Osteocyte (in vitro differentiated cells): Measurements from ENCODE around the gene TMEM185A. TPM values are rescaled to one million over a fixed set of nuclear protein-coding genes. Genes with fewer than 3 reads are reported as not detected.

Experiments used
- DNase-seq: peaks from one replicate; pipeline ENCODE4 v3.0.0; 2021; ENCODE audit warnings: mixed read lengths; ENCODE audit not compliant: unreplicated experiment; ENCODE audit errors: extremely low spot score
- H3K27ac Mint-ChIP-seq: one replicate; pipeline ENCODE4 v1.8.0; 2021; ENCODE audit warnings: mild to moderate bottlenecking, mixed read lengths; ENCODE audit not compliant: unreplicated experiment
- H3K27me3 Mint-ChIP-seq: one replicate; pipeline ENCODE4 v1.8.0; 2021; ENCODE audit warnings: mixed read lengths; ENCODE audit not compliant: unreplicated experiment
- H3K36me3 Mint-ChIP-seq: one replicate; pipeline ENCODE4 v1.8.0; 2021; ENCODE audit warnings: mixed read lengths; ENCODE audit not compliant: unreplicated experiment
- H3K4me1 Mint-ChIP-seq: one replicate; pipeline ENCODE4 v1.8.0; 2021; ENCODE audit warnings: mixed read lengths; ENCODE audit not compliant: unreplicated experiment
- H3K4me3 Mint-ChIP-seq: one replicate; pipeline ENCODE4 v1.8.0; 2021; ENCODE audit warnings: mild to moderate bottlenecking, moderate library complexity, mixed read lengths; ENCODE audit not compliant: unreplicated experiment
- H3K9me3 Mint-ChIP-seq: one replicate; pipeline ENCODE4 v1.8.0; 2021; ENCODE audit warnings: mixed read lengths; ENCODE audit not compliant: unreplicated experiment
- total RNA-seq: library from RNA; stranded (reverse); gene quantifications from 2 replicates; pipeline ENCODE4 v1.2.1, GENCODE V29; 2021
- TF ChIP-seq, protein P1 (sequence below): fragments of 200-600 bp; sonication (generic); IDR thresholded peaks from 2 replicates; pipeline ENCODE4 v1.5.0; 2021; ENCODE audit warnings: antibody characterized with exemption, mild to moderate bottlenecking, moderate library complexity

Gene TMEM185A
- total RNA-seq, 1 donor from 2014 or later = 26.5 TPM

DNA sequence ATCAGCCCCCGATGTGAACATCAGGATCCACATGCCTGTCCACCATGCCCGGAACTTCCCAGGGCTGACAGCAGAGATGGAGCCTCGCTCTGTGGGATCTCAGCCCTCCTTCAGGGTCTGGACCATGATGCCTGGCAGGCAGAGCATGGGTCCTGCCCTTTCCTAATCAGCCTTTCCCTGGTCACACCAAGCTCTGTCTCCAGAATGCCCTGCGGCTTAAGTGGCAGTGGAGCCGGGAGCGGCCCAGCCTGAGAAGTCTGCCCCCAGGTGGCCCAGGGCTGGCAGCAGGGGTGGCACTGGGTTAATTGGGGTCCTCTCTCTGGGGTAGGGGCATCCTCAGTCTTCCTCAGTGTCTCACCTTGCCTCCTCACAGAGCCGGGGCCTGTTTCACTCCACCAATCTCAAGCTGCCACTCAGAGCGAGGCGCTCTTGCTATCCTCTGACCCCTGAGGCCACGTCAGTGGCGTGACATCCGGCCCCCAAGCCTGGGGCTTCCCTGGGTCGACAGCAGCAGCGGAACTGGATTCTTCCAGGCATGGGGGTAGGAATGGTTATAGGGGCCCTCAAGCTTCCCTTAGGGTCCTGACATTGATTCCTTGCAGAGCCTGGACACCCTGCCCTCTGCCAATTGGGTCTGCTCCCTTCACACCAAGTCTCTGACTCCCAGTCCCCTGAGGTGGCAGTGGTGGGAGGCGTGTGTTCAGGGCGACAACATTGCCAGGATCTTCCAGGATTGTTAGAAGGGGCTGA is 20.8 kb upstream of the TMEM185A start:
- TF ChIP-seq, protein P1, sequence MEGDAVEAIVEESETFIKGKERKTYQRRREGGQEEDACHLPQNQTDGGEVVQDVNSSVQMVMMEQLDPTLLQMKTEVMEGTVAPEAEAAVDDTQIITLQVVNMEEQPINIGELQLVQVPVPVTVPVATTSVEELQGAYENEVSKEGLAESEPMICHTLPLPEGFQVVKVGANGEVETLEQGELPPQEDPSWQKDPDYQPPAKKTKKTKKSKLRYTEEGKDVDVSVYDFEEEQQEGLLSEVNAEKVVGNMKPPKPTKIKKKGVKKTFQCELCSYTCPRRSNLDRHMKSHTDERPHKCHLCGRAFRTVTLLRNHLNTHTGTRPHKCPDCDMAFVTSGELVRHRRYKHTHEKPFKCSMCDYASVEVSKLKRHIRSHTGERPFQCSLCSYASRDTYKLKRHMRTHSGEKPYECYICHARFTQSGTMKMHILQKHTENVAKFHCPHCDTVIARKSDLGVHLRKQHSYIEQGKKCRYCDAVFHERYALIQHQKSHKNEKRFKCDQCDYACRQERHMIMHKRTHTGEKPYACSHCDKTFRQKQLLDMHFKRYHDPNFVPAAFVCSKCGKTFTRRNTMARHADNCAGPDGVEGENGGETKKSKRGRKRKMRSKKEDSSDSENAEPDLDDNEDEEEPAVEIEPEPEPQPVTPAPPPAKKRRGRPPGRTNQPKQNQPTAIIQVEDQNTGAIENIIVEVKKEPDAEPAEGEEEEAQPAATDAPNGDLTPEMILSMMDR = no peak
- Mint-ChIP-seq H3K36me3 (no peaks in the 10 kb centered on the region), H3K27ac (no peak overlapping the region), H3K9me3 (peaks cover 8% of the 10 kb centered on the region), H3K4me3 (no peak overlapping the region), H3K27me3 (no peaks in the 10 kb centered on the region), H3K4me1 (no peaks in the 10 kb centered on the region)
- DNase-seq = no peak

DNA sequence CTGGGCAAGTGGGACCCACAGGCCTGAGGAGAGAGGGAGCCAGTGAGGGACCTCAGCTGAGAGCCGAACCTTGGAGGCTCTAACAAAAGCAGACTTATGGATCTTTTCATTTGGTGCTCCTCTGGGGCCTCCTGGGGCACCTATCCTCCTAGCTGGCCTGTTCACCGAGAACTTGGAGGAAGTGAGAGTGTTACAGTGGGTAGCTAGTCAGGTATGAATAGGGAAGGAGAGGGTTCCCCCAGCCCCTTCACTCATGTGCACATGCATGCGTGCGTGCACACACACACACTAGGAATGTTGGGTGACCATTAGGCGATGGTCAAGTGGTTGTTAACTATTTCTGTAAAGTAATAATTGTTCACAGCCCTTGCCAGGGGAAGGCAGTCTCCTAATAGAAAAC is 18.6 kb upstream of the TMEM185A start:
- TF ChIP-seq, protein P1 = no peak
- Mint-ChIP-seq H3K4me3 (no peak overlapping the region), H3K36me3 (no peaks in the 10 kb centered on the region), H3K27me3 (no peaks in the 10 kb centered on the region), H3K9me3 (peaks cover 8% of the 10 kb centered on the region), H3K4me1 (no peaks in the 10 kb centered on the region), H3K27ac (no peak overlapping the region)
- DNase-seq = no peak

DNA sequence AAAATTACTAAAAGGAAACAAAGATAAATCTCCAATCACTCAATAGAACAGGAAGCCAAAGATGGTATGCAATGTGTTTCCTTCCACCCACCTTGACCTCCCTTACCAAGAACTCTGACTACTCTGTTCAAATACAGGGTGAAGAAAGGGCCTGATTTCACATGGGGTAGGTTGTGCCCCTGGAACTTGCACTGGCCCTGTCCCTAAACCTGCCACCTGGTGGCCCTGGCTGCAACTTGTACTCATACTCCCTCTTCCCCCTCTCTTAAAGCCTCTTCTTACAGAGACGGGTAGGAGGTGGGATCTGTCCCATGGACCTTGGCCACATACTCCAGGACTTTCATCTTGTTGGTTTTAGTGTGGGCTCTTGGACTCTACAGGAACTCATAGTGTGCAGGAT is 17.3 kb upstream of the TMEM185A start:
- H3K27me3 Mint-ChIP-seq = peaks cover 2% of the 10 kb centered on the region

DNA sequence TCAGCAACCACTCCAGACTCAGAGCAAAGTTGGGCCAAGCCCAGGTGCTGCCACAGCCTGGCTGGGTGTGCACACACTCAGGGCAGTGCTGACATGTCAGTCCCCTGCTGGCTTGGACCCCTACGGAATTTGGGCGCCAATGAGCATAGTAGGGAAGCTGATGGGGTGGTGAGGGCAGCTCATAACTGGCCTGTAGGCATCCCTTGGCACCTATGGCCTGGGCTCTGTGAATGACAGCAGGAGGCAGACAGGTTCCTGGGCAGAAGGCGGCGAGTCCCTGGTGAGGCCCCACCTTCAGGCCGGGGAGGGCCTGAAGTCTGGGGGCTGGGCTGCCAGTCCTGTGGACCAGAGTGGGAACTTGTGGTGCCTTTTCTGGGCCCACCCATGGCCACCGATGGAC is 15.9 kb upstream of the TMEM185A start:
- Mint-ChIP-seq H3K36me3 (no peaks in the 10 kb centered on the region), H3K4me1 (no peaks in the 10 kb centered on the region), H3K4me3 (no peak overlapping the region), H3K27me3 (peaks cover 5% of the 10 kb centered on the region), H3K9me3 (peaks cover 15% of the 10 kb centered on the region), H3K27ac (no peak overlapping the region)
- DNase-seq = no peak
- TF ChIP-seq, protein P1 = no peak

More for the DNA sequence above, 17.3 kb upstream of the TMEM185A start:
- H3K36me3 Mint-ChIP-seq = no peaks in the 10 kb centered on the region
- H3K4me3 Mint-ChIP-seq = no peak overlapping the region
- H3K9me3 Mint-ChIP-seq = peaks cover 8% of the 10 kb centered on the region
- H3K4me1 Mint-ChIP-seq = no peaks in the 10 kb centered on the region
- no peak overlapping the region for H3K27ac Mint-ChIP-seq
- TF ChIP-seq, protein P1 = no peak
- DNase-seq = no peak

DNA sequence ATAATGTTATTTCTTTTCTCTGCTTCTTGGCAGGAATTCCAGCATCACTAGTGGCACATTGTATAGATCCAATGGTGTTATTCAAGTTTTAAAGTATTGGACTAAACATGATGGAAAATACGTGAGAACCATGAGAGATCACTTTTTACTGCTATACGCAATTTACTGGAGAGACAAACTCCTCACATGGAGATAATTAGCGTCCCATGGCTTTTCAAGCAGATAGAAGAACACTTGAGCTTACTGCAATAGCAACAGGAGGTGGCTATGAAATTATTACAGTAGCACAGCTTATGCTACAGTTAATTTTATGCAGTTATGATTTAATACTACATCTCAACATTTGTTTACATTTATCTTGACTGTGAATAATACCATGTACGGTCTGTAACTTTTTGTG is 11.9 kb upstream of the TMEM185A start:
- Mint-ChIP-seq H3K4me3 (no peak overlapping the region), H3K27ac (no peak overlapping the region), H3K27me3 (peaks cover 5% of the 10 kb centered on the region), H3K4me1 (no peaks in the 10 kb centered on the region), H3K36me3 (no peaks in the 10 kb centered on the region), H3K9me3 (peaks cover 8% of the 10 kb centered on the region)
- no peak for DNase-seq
- TF ChIP-seq, protein P1 = no peak
